Measurements from ENCODE around the gene TMEM147.

- TF ChIP-seq, protein P1, sequence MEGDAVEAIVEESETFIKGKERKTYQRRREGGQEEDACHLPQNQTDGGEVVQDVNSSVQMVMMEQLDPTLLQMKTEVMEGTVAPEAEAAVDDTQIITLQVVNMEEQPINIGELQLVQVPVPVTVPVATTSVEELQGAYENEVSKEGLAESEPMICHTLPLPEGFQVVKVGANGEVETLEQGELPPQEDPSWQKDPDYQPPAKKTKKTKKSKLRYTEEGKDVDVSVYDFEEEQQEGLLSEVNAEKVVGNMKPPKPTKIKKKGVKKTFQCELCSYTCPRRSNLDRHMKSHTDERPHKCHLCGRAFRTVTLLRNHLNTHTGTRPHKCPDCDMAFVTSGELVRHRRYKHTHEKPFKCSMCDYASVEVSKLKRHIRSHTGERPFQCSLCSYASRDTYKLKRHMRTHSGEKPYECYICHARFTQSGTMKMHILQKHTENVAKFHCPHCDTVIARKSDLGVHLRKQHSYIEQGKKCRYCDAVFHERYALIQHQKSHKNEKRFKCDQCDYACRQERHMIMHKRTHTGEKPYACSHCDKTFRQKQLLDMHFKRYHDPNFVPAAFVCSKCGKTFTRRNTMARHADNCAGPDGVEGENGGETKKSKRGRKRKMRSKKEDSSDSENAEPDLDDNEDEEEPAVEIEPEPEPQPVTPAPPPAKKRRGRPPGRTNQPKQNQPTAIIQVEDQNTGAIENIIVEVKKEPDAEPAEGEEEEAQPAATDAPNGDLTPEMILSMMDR (IDR thresholded peaks at IDR 0.05), result no peak
- TF ChIP-seq POLR2A (IDR thresholded peaks at IDR 0.05) (no peak), POLR2AphosphoS5 (IDR thresholded peaks at IDR 0.05) (no peak), EP300 (IDR thresholded peaks at IDR 0.05) (no peak)
These were observed 45.4 kb downstream of the TMEM147 start for GRCh38 chr19:35590875-35591274.
